IMR-90 (cell line): ENCODE data around the gene KRTAP10-1.

Experiments
- CTCF ChIP-seq: conservative IDR thresholded peaks from 2 replicates; pipeline ENCODE4 v1.5.1; 2012; ENCODE audit warnings: mild to moderate bottlenecking, low read depth, low read length, improper control_type of control experiment
- TF ChIP-seq, protein P1 (sequence below): fragments of 150-350 bp; IDR thresholded peaks from 2 replicates; pipeline ENCODE4 v1.6.1; 2017; ENCODE audit warnings: mild to moderate bottlenecking, antibody characterized with exemption, low read length, low read depth

- no peak for TF ChIP-seq CTCF
- TF ChIP-seq, protein P1, sequence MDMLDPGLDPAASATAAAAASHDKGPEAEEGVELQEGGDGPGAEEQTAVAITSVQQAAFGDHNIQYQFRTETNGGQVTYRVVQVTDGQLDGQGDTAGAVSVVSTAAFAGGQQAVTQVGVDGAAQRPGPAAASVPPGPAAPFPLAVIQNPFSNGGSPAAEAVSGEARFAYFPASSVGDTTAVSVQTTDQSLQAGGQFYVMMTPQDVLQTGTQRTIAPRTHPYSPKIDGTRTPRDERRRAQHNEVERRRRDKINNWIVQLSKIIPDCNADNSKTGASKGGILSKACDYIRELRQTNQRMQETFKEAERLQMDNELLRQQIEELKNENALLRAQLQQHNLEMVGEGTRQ, result no peak
Measured at GRCh38 chr21:44583089-44583799, 43.2 kb upstream of the KRTAP10-1 start.
